HG03460 (cell line): ENCODE results near the gene DAZAP2.

Experiments
- ATAC-seq: cut with Tn5 transposase; IDR thresholded peaks from one replicate; pipeline ENCODE4 v1.9.1; 2021; ENCODE audit not compliant: unreplicated experiment

Gene DAZAP2

GRCh38 chr12:51238510-51239334 is at the start of gene DAZAP2:
Gene DAZAP2 (plus strand): TSS chr12:51238826. CDS start chr12:51238908, 82 bp downstream.
- peak; percentile 95 for ATAC-seq

- no peak for ATAC-seq
Measured at GRCh38 chr12:51189790-51190355, 48.8 kb upstream of the DAZAP2 start.

GRCh38 chr12:51190820-51191219 is 47.8 kb upstream of the DAZAP2 start:
- ATAC-seq, result no peak

- no peak for ATAC-seq
Measured at GRCh38 chr12:51191516-51192283, 46.9 kb upstream of the DAZAP2 start.

- no peak for ATAC-seq
Measured at GRCh38 chr12:51192284-51192671, 46.3 kb upstream of the DAZAP2 start.

- no peak for ATAC-seq
Measured at GRCh38 chr12:51195841-51196240, 42.8 kb upstream of the DAZAP2 start.

GRCh38 chr12:51196547-51196946 is 42.1 kb upstream of the DAZAP2 start:
- ATAC-seq, result no peak

GRCh38 chr12:51197736-51198567 is 40.7 kb upstream of the DAZAP2 start:
- ATAC-seq, result no peak

- no peak for ATAC-seq
Measured at GRCh38 chr12:51198568-51199365, 39.9 kb upstream of the DAZAP2 start.

- no peak for ATAC-seq
Measured at GRCh38 chr12:51199366-51199945, 39.2 kb upstream of the DAZAP2 start.

GRCh38 chr12:51200156-51200555 is 38.5 kb upstream of the DAZAP2 start:
- no peak for ATAC-seq

- ATAC-seq, result no peak
Measured at GRCh38 chr12:51200806-51201205, 37.8 kb upstream of the DAZAP2 start.

- no peak for ATAC-seq
Measured at GRCh38 chr12:51202718-51203117, 35.9 kb upstream of the DAZAP2 start.

- no peak for ATAC-seq
Measured at GRCh38 chr12:51205350-51205749, 33.3 kb upstream of the DAZAP2 start.

- no peak for ATAC-seq
Measured at GRCh38 chr12:51208016-51208660, 30.5 kb upstream of the DAZAP2 start.

- no peak for ATAC-seq
Measured at GRCh38 chr12:51209259-51209658, 29.4 kb upstream of the DAZAP2 start.

GRCh38 chr12:51210690-51211395 is 27.8 kb upstream of the DAZAP2 start:
- ATAC-seq, result no peak

GRCh38 chr12:51214895-51215294 is 23.7 kb upstream of the DAZAP2 start:
- no peak for ATAC-seq

GRCh38 chr12:51216642-51217041 is 22.0 kb upstream of the DAZAP2 start:
- ATAC-seq, result no peak
